ENCODE measurements around the gene RNASE4. TPM values are rescaled to one million over a fixed set of nuclear protein-coding genes. Genes with fewer than 3 reads are reported as not detected.

The RNASE4 gene
- total and polyA plus RNA-seq, 2 experiments from 2014 or later: 0.29 to 2.0 TPM

- Mint-ChIP-seq H3K27me3 (ENCODE audit: insufficient read depth, low read depth, poor library complexity) (peaks cover 2% of the 10 kb centered on the region), H3K9me3 (peaks cover 5% of the 10 kb centered on the region; the same call in 2 of the 3 replicates), H3K4me1 (peaks cover 16% of the 10 kb centered on the region), H3K36me3 (ENCODE audit: low read depth) (no peaks in the 10 kb centered on the region), H3K27ac (no peak overlapping the region), H3K4me3 (no peak overlapping the region)
- Histone ChIP-seq H3K4me1 (ENCODE audit: insufficient read depth) (peaks cover 16% of the 10 kb centered on the region), H2AFZ (peak overlapping the region; percentile 72; the same call in 1 of the 2 replicates), H3K79me2 (replicated peaks; ENCODE audit: insufficient read depth) (no peaks in the 10 kb centered on the region), H3K9me2 (ENCODE audit: insufficient read depth) (no peaks in the 10 kb centered on the region), H3F3A (replicated peaks; ENCODE audit: low read depth) (no peaks in the 10 kb centered on the region), H3K27ac (ENCODE audit: low read depth) (no peak overlapping the region), H3K27me3 (ENCODE audit: insufficient read depth) (no peaks in the 10 kb centered on the region), H3K4me2 (no peak overlapping the region), H3K4me3 (no peak overlapping the region), H3K36me3 (ENCODE audit: insufficient read depth) (no peaks in the 10 kb centered on the region), H4K20me1 (replicated peaks; ENCODE audit: insufficient read depth) (no peaks in the 10 kb centered on the region)
- ATAC-seq (no peak), DNase-seq (ENCODE audit: low spot score) (no peak)
- TF ChIP-seq ZNF462 (CRISPR knock-in tag; IDR thresholded peaks at IDR 0.05) (no peak), EZH2 (IDR thresholded peaks at IDR 0.05; ENCODE audit: low read depth, unreplicated experiment) (no peak), EZH2phosphoT487 (IDR thresholded peaks at IDR 0.05; ENCODE audit: unreplicated experiment) (no peak), STAT1 (IDR thresholded peaks at IDR 0.05; ENCODE audit: unreplicated experiment) (no peak), ZNF114 (CRISPR knock-in tag; IDR thresholded peaks at IDR 0.05) (no peak), NANOG (IDR thresholded peaks at IDR 0.05; ENCODE audit: borderline replicate concordance) (no peak), POLR2AphosphoS5 (IDR thresholded peaks at IDR 0.05; ENCODE audit: low read depth) (no peak), ETS1 (IDR thresholded peaks at IDR 0.05) (no peak), REST (IDR thresholded peaks at IDR 0.05; ENCODE audit: unreplicated experiment) (no peak)
These were observed 8.7 kb upstream of the RNASE4 start for GRCh38 chr14:20675669-20676068.
